ENCODE measurements around the gene RANBP9.

The RANBP9 gene

GRCh38 chr6:13689511-13690256 lies 22.0 kb downstream of the RANBP9 start:
- no peak overlapping the region for H3K4me3 ChIP-seq (ENCODE audit: control insufficient read depth, low read depth, low read length)
- DNase-seq (ENCODE audit: low read depth), result no peak
- no peak for TF ChIP-seq CTCF (conservative IDR thresholded peaks at IDR 0.05; ENCODE audit: control insufficient read depth, insufficient read depth, low read depth, low read length)

GRCh38 chr6:13688692-13689196 lies 22.9 kb downstream of the RANBP9 start:
- no peak for TF ChIP-seq CTCF (conservative IDR thresholded peaks at IDR 0.05; ENCODE audit: control insufficient read depth, insufficient read depth, low read depth, low read length)
- no peak for DNase-seq (ENCODE audit: low read depth)
- no peak overlapping the region for H3K4me3 ChIP-seq (ENCODE audit: control insufficient read depth, low read depth, low read length)

- no peak for TF ChIP-seq CTCF (conservative IDR thresholded peaks at IDR 0.05; ENCODE audit: control insufficient read depth, insufficient read depth, low read depth, low read length)
- DNase-seq (ENCODE audit: low read depth), result no peak
- no peak overlapping the region for H3K4me3 ChIP-seq (ENCODE audit: control insufficient read depth, low read depth, low read length)
Observed at GRCh38 chr6:13687917-13688351, 23.7 kb downstream of the RANBP9 start.

GRCh38 chr6:13684855-13685254 lies 26.8 kb downstream of the RANBP9 start:
- no peak overlapping the region for H3K4me3 ChIP-seq (ENCODE audit: control insufficient read depth, low read depth, low read length)
- DNase-seq (ENCODE audit: low read depth), result no peak
- TF ChIP-seq CTCF (conservative IDR thresholded peaks at IDR 0.05; ENCODE audit: control insufficient read depth, insufficient read depth, low read depth, low read length), result no peak

- no peak for TF ChIP-seq CTCF (conservative IDR thresholded peaks at IDR 0.05; ENCODE audit: control insufficient read depth, insufficient read depth, low read depth, low read length)
- H3K4me3 ChIP-seq (ENCODE audit: control insufficient read depth, low read depth, low read length), result no peak overlapping the region
- DNase-seq (ENCODE audit: low read depth), result no peak
Observed at GRCh38 chr6:13683038-13683437, 28.6 kb downstream of the RANBP9 start.

- no peak overlapping the region for H3K4me3 ChIP-seq (ENCODE audit: control insufficient read depth, low read depth, low read length)
- no peak for TF ChIP-seq CTCF (conservative IDR thresholded peaks at IDR 0.05; ENCODE audit: control insufficient read depth, insufficient read depth, low read depth, low read length)
- no peak for DNase-seq (ENCODE audit: low read depth)
Observed at GRCh38 chr6:13682346-13682745, 29.3 kb downstream of the RANBP9 start.

All from fibroblast of mammary gland (primary cell).